Measurements from ENCODE around the gene PCNX1.
"Not testable (repeated sequence)": the region's sequence is repeated elsewhere in the genome, so short reads cannot be mapped to it uniquely, and the experiment has no call there.

Gene PCNX1

DNA sequence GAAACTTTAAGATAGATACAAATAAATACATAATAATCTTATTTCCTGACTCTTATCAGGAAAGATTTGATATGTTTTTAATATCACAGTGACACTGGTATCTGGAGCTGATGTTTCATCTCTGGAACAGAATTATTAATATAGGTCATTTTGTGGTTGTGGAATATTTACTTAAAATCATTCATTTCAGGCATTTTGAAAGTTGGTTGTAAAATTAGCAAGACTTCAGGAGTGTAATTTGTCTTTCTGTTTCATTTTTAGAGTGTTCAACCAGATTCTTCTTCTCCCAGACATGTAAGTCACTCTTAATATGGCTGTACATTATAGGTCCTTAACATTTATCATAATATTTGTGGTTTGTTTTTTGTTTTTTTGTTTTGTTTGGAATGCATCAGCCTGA, 115.7 kb downstream of the PCNX1 start:
- no peak for DNase-seq

- no peak for DNase-seq
Observed at GRCh38 chr14:71029236-71029781, 122.0 kb downstream of the PCNX1 start.

- DNase-seq, result no peak
Observed at GRCh38 chr14:71031000-71031399, 123.7 kb downstream of the PCNX1 start.

GRCh38 chr14:71036433-71036832, 129.2 kb downstream of the PCNX1 start:
- no peak for DNase-seq

DNA sequence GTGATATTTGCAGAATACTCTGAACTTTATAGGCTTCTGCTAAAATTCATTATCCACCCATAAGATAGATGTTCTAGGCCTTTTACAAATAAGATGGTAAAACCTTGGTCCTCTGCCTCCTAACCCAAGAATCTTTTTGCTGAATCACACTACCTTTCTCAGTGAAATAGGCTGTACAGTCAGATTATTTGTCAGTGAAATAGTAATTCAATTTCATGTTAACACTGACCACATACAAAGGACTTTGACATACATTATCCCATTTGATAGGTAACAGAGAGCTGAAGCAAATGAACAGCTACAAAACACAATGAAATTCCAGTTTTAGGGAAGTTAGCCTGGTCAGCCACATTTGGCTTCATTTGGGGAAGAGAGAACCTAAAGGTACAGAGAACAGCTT, 141.1 kb downstream of the PCNX1 start:
- DNase-seq, result no peak

DNA sequence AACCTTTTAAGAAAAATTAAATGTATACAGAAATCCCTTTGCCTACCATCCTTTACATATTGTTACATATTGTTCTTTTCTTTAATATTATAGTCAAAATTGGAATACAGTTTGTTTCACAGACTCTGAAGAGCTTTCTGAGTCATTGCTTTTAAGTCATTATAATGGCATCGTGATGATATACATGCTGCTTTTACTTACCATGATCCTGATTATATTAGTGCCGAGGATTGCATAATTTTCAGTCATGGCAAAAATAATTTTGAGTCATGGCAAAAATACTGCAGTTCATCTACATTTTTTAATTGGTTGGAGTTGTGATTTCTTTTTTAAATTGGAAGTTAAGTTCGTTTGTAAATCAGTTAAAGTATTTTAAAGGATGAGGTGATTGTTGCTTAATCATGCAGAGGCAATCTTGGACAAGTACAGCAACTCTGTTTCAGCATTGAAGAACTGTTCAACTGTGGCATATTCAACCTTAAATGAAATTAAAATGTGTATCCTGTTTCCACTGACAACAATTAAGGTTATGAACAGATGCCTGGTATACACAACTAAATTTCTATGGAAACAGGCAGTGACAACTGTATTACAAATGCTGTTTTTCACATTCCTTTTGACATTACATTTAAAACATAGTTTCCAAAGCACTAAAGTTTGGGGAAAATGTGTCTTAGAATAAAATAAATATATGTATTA, 142.3 kb downstream of the PCNX1 start:
- DNase-seq, result no peak

- DNase-seq, result no peak
Observed at GRCh38 chr14:71050227-71050823, 143.1 kb downstream of the PCNX1 start.

GRCh38 chr14:71054706-71055105, 147.4 kb downstream of the PCNX1 start:
- no peak for DNase-seq

GRCh38 chr14:71056168-71056567, 148.9 kb downstream of the PCNX1 start:
- no peak for DNase-seq

GRCh38 chr14:71060274-71060673, 153.0 kb downstream of the PCNX1 start:
- no peak for DNase-seq

DNA sequence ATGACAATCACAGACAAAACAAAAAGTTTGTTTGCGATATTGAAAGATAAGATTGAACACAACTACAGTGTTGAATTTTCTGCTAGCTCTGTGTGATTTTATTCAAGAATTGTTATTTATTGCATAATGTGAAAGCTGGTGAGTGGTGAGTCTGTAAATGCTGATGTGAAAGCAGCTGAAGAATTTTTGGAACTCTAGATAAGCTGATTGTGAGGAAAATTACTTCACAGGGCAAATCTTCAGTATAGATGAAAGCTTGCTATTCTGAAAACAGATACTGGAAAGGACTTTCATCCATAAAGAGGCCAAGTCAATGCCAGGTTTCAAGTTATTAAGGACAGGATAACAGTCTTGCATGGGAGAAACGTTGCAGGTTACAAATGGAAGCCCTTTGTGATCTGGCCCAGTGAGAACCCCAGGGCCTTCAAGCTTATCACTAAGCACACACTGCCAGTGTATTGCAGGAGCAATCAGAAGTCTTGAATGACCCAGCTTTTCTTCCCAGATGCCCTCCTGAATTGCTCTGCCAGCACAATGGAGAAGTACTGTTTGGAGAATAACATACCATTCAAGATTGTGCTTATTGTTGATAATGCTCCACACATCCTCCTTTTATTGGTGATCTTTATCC, 153.7 kb downstream of the PCNX1 start:
- DNase-seq, result no peak

- DNase-seq, result no peak
Observed at GRCh38 chr14:71061458-71061857, 154.2 kb downstream of the PCNX1 start.

DNA sequence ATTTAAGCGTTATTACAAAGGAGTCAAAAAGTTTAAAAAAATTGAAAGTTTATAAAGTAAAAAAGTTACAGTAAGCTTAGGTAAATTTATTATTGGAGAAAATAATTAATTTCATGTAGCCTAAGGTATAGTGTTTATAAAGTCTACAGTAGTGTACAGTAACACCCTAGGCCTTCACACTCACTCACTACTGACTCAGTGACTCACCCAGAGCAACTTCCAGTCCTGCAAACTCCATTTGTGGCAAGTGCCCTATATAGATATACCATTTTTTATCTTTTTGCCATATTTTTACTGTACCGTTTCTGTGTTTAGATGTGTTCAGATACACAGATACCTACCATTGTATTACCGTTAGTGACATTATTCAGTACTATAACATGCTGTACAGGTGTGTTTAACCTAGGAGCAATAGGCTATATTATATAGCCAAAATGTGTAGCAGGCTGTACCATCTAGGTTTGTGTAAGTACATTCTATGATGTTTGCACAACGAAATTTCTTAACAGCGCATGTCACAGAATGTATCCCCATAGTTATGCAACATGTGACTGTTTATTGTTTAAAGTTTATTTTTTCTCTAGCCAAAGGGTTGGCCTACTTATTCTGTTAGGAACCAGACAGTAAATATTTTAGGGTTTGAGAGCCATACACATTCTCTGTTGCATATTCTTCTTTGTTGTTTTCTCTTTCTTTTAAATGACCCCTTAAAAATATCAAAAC, 155.5 kb downstream of the PCNX1 start:
- no peak for DNase-seq

DNA sequence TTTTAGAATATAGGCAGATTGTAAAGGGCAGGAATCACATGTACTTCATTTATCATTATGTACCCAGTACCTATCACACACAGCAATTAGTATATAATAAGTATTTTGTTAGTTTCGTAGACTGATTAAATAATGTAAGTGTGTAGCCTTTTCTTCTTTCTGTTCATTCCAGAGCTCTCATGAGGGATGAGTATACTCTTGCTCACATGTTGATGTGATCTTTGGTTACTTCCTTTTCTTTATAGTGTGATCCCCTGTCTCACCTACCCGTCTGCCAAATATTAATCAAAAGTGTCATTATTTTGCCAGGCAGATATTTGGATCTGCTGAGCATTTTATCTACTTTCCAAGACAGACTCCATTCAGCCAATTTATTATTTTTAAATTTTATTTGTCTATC, 156.1 kb downstream of the PCNX1 start:
- no peak for DNase-seq

DNA sequence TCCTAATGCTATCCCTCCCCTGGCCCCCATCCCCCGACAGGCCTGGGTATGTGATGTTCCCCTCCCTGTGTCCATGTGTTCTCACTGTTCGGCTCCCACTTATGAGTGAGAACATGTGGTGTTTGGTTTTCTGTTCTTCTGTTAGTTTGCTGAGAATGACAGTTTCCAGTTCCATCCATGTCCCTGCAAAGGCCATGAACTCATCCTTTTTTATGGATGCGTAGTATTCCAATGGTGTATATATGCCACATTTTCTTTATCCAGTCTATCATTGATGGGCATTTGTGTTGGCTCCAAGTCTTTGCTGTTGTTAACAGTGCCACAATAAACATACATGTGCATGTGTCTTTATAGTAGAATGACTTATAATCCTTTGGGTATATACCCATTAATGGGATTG, 157.5 kb downstream of the PCNX1 start:
- DNase-seq, result not testable (repeated sequence)

GRCh38 chr14:71070169-71070568, 162.9 kb downstream of the PCNX1 start:
- DNase-seq, result no peak

DNA sequence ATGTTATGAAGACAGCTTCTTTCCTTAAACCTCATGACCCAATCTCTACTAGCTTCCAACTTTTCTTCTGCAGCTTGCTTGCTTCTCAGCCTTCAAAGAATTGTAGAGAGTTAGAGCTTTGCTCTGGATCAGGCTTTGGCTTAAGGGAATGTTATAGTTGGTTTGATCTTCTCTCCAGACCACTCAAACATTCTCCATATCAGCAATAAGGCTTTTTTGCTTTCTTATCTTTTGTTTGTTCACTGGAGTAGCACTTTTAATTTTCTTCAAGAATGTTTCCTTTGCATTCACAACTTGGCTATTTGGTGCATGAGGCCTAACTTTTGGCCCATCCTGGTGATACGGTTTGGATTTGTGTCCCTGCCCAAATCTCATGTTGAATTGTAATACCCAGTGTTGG, 163.8 kb downstream of the PCNX1 start:
- DNase-seq, result no peak

GRCh38 chr14:71076462-71077092, 169.3 kb downstream of the PCNX1 start:
- DNase-seq, result no peak

DNA sequence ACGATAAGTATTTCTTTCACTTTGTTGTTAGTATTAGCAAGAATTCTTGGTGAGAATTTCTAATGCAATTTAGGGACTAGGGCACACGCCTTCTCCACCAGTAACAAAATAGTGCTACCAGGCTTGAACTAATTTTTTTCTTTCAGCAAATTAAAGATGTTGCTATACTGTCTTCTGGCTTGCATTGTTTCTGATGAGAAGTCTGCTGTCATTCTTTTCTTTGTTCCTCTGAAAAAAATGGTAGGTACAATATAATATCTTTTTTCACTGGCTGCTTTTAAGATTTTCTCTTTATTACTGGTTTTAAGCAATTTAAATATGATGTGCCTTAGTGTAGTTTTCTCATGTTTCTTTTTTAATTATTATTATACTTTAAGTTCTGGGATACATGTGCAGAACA, 171.2 kb downstream of the PCNX1 start:
- DNase-seq, result no peak

DNA sequence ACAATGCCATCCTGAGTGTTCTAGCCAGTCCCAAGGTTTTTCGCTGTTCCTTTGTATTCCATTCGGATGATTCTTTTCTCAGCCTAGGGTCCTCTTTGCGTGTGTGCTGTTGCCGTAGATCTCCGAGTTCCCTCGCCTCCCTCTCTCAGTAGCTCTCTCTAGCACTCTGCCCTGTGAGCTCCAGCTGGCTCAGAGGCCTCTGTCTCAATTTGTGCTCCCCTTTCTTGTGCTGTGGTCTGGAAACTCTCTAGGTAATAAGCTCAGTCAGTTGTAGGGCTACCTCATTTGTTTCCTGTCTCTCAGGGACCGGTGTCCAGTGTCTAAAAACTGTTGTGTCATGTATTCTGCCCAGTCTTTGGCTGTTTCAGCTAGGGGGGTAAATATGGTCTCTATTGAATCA, 179.3 kb downstream of the PCNX1 start:
- no peak for DNase-seq

GRCh38 chr14:71089971-71090370, 182.7 kb downstream of the PCNX1 start:
- DNase-seq, result no peak

GRCh38 chr14:71094722-71095121, 187.5 kb downstream of the PCNX1 start:
- DNase-seq, result no peak

GRCh38 chr14:71096947-71097346, 189.7 kb downstream of the PCNX1 start:
- DNase-seq, result no peak
